H1 (cell line): ENCODE results near the gene SHMT2. TPM values are rescaled to one million over a fixed set of nuclear protein-coding genes. Genes with fewer than 3 reads are reported as not detected.

Experiments used
- CTCF ChIA-PET: fragments of 300-600 bp; sonication (Branson Sonifier 250); formaldehyde crosslinking; loops from one replicate; lab custom pipeline; 2021; ENCODE audit not compliant: partially characterized antibody; lab: Charles Lee
- POLR2A ChIA-PET: fragments of 300-600 bp; sonication (Branson Sonifier 250); formaldehyde crosslinking; loops from one replicate; lab custom pipeline; 2021; ENCODE audit warnings: inconsistent platforms; ENCODE audit not compliant: partially characterized antibody; lab: Charles Lee
- DNase-seq, 2 experiments: peaks; one replicate each; pipeline versions ENCODE4 v3.0.0 to v3.0.0-alpha.2; 2010 to 2022; ENCODE audit warnings: low spot score in 2 of 2, low read depth in 1 of 2, mixed read lengths in 1 of 2
- FAIRE-seq: peaks from 2 replicates; lab custom pipeline; 2011; peaks lifted over from hg19 to GRCh38; lab: Jason Lieb, UNC
- H2AFZ ChIP-seq: 2 replicates; pipeline ENCODE4 v1.8.1; 2012; ENCODE audit warnings: low read length, inconsistent platforms
- H2AK5ac ChIP-seq: 2 replicates; pipeline ENCODE4 v1.6.1; 2013; ENCODE audit warnings: low read depth, low read length
- H2BK120ac ChIP-seq: replicated peaks from 2 replicates; pipeline ENCODE3; 2013; ENCODE audit warnings: low read depth, low read length, inconsistent platforms
- H2BK12ac ChIP-seq: 2 replicates; pipeline ENCODE4 v1.6.1; 2013; ENCODE audit warnings: low read depth, low read length
- H2BK15ac ChIP-seq: 2 replicates; pipeline ENCODE4 v1.6.1; 2013; ENCODE audit warnings: low read length
- H2BK20ac ChIP-seq: 2 replicates; pipeline ENCODE4 v1.6.1; 2013; ENCODE audit warnings: low read length
- H2BK5ac ChIP-seq: 2 replicates; pipeline ENCODE4 v1.6.1; 2013; ENCODE audit warnings: low read depth, low read length
- H3K14ac ChIP-seq: 2 replicates; pipeline ENCODE4 v1.6.1; 2013; ENCODE audit warnings: inconsistent platforms; ENCODE audit not compliant: insufficient read length
- H3K18ac ChIP-seq: 2 replicates; pipeline ENCODE4 v1.6.1; 2013; ENCODE audit warnings: low read length; ENCODE audit errors: extremely low read depth
- H3K23ac ChIP-seq: 2 replicates; pipeline ENCODE4 v1.6.1; 2013; ENCODE audit warnings: inconsistent platforms; ENCODE audit not compliant: insufficient read length
- H3K23me2 ChIP-seq: 2 replicates; pipeline ENCODE4 v1.6.1; 2013; ENCODE audit warnings: low read depth, low read length
- H3K27ac ChIP-seq: 2 replicates; pipeline ENCODE4 v1.6.1; 2011; ENCODE audit warnings: low read depth, low read length, inconsistent platforms
- H3K27me3 ChIP-seq, 4 experiments: replicated peaks in 1 of 4; 1 replicate in 1 of 4; 2 replicates in 3 of 4; pipeline versions ENCODE4 v1.6.1 to v1.8.1; 2011 to 2013; ENCODE audit warnings: low read length in 3 of 4, mild to moderate bottlenecking in 3 of 4, inconsistent platforms in 2 of 4, mixed read lengths in 2 of 4, moderate library complexity in 1 of 4; ENCODE audit not compliant: control insufficient read depth in 3 of 4, insufficient read depth in 3 of 4; ENCODE audit errors: extremely low read depth in 1 of 4
- H3K36me3 ChIP-seq, 4 experiments: 2 replicates each; pipeline versions ENCODE4 v1.6.1 to v1.8.1; 2011 to 2013; ENCODE audit warnings: mild to moderate bottlenecking in 4 of 4, low read length in 3 of 4, moderate library complexity in 2 of 4, control low read depth in 1 of 4, inconsistent platforms in 1 of 4; ENCODE audit not compliant: insufficient read depth in 4 of 4, control insufficient read depth in 2 of 4
- H3K4ac ChIP-seq: replicated peaks from 2 replicates; pipeline ENCODE3; 2013; ENCODE audit warnings: low read length, low read depth, mixed read lengths, inconsistent platforms; ENCODE audit not compliant: insufficient read length
- H3K4me1 ChIP-seq, 4 experiments: replicated peaks in 1 of 4; 1 replicate in 1 of 4; 2 replicates in 3 of 4; pipeline versions ENCODE4 v1.6.1 to v1.8.1; 2011 to 2013; ENCODE audit warnings: low read length in 3 of 4, inconsistent platforms in 2 of 4, mixed read lengths in 1 of 4; ENCODE audit not compliant: insufficient read depth in 4 of 4, control insufficient read depth in 3 of 4
- H3K4me2 ChIP-seq, 2 experiments: 2 replicates each; pipeline versions ENCODE4 v1.6.1 to v1.8.1; 2011 to 2013; ENCODE audit warnings: low read depth in 2 of 2, low read length in 2 of 2, control low read depth in 1 of 2, inconsistent platforms in 1 of 2, mild to moderate bottlenecking in 1 of 2; ENCODE audit not compliant: insufficient read depth in 1 of 2
- H3K4me3 ChIP-seq, 4 experiments: fragments of 200-600, 300-600 bp in 1 of 4; sonication (generic), shearing (Covaris generic), sonication (Bioruptor Twin) in 1 of 4; 2 replicates each; pipeline versions ENCODE4 v1.5.1 to v1.8.1; 2011 to 2016; ENCODE audit warnings: low read length in 4 of 4, low read depth in 3 of 4, control low read depth in 2 of 4, inconsistent platforms in 2 of 4, mild to moderate bottlenecking in 2 of 4, mixed read lengths in 1 of 4, moderate library complexity in 1 of 4; ENCODE audit not compliant: insufficient read depth in 2 of 4; ENCODE audit errors: extremely low read depth in 1 of 4
- H3K56ac ChIP-seq: replicated peaks from 2 replicates; pipeline ENCODE3; 2013; ENCODE audit warnings: low read depth, mild to moderate bottlenecking, mixed read lengths, low read length, inconsistent platforms; ENCODE audit not compliant: insufficient read length
- H3K79me1 ChIP-seq: 2 replicates; pipeline ENCODE4 v1.6.1; 2013; ENCODE audit warnings: low read depth, low read length, control low read depth
- H3K79me2 ChIP-seq, 2 experiments: 2 replicates each; pipeline versions ENCODE4 v1.6.1 to v1.8.1; 2012 to 2013; ENCODE audit warnings: low read length in 2 of 2, mild to moderate bottlenecking in 2 of 2, inconsistent platforms in 1 of 2; ENCODE audit not compliant: insufficient read depth in 2 of 2, control insufficient read depth in 1 of 2
- H3K9ac ChIP-seq, 4 experiments: replicated peaks in 1 of 4; 1 replicate in 1 of 4; 2 replicates in 3 of 4; pipeline versions ENCODE4 v1.6.1 to v1.8.1; 2011 to 2013; ENCODE audit warnings: low read depth in 3 of 4, low read length in 3 of 4, control low read depth in 2 of 4, mild to moderate bottlenecking in 2 of 4, moderate library complexity in 2 of 4, inconsistent platforms in 1 of 4; ENCODE audit errors: extremely low read depth in 1 of 4
- H3K9me3 ChIP-seq, 2 experiments: 2 replicates each; pipeline versions ENCODE4 v1.6.1 to v1.8.1; 2012 to 2013; ENCODE audit warnings: mild to moderate bottlenecking in 2 of 2, moderate library complexity in 2 of 2, control low read depth in 1 of 2, inconsistent platforms in 1 of 2, low read depth in 1 of 2, low read length in 1 of 2, mixed read lengths in 1 of 2; ENCODE audit not compliant: insufficient read depth in 2 of 2
- H4K20me1 ChIP-seq, 2 experiments: replicated peaks in 1 of 2; 2 replicates each; pipeline versions ENCODE3 to v1.8.1; 2011 to 2013; ENCODE audit warnings: inconsistent platforms in 2 of 2, low read length in 2 of 2, mild to moderate bottlenecking in 1 of 2; ENCODE audit not compliant: insufficient read depth in 2 of 2, control insufficient read depth in 1 of 2
- H4K5ac ChIP-seq: 2 replicates; pipeline ENCODE4 v1.6.1; 2013; ENCODE audit warnings: low read length, low read depth, mixed read lengths, inconsistent platforms; ENCODE audit not compliant: insufficient read length
- H4K8ac ChIP-seq: 2 replicates; pipeline ENCODE4 v1.8.0; 2013; ENCODE audit warnings: mild to moderate bottlenecking, moderate library complexity, low read length, inconsistent platforms; ENCODE audit not compliant: insufficient read depth; ENCODE audit errors: extremely low read depth
- H4K91ac ChIP-seq: replicated peaks from 2 replicates; pipeline ENCODE3; 2013; ENCODE audit warnings: low read length, mixed read lengths, inconsistent platforms; ENCODE audit not compliant: insufficient read length
- CEBPB ChIP-seq: IDR thresholded peaks from 2 replicates; pipeline ENCODE4 v1.6.1; 2012; ENCODE audit warnings: low read depth, low read length
- CTBP2 ChIP-seq: IDR thresholded peaks from 2 replicates; pipeline ENCODE4 v1.7.0; 2011; ENCODE audit warnings: borderline replicate concordance, mild to moderate bottlenecking, moderate library complexity, mixed read lengths, low read length; ENCODE audit not compliant: insufficient read depth, insufficient read length
- EP300 ChIP-seq, 2 experiments: IDR thresholded peaks; 1 replicate in 1 of 2; 2 replicates in 1 of 2; pipeline ENCODE4 v1.6.1; 2011 to 2012; ENCODE audit warnings: low read depth in 2 of 2, low read length in 2 of 2, mild to moderate bottlenecking in 2 of 2, borderline replicate concordance in 1 of 2, inconsistent platforms in 1 of 2, moderate library complexity in 1 of 2
- WGBS, 2 experiments: shearing (Covaris generic) in 1 of 2; methylation state at CpG; one replicate each; pipeline versions ENCODE4 v1.1.6 to v1.1.7; 2013 to 2015; ENCODE audit warnings: low lambda C conversion rate in 2 of 2, mixed read lengths in 2 of 2, inconsistent platforms in 1 of 2, low coverage in 1 of 2, missing lambda C conversion rate in 1 of 2; ENCODE audit not compliant: insufficient replicate concordance in 2 of 2, insufficient coverage in 1 of 2, insufficient read length in 1 of 2; ENCODE audit errors: extremely low coverage in 1 of 2, missing lambda C conversion rate in 1 of 2; 5-methylcytosine and 5-hydroxymethylcytosine counted together
- polyA plus RNA-seq, 7 experiments: library from polyadenylated mRNA; depleted of rRNA in 3 of 7; stranded (reverse) in 5 of 7; unstranded in 2 of 7; fragments of >200 nt in 5 of 7; fragments of 200-250 nt in 2 of 7; gene quantifications; 1 replicate in 5 of 7; 2 replicates in 1 of 7; 4 replicates in 1 of 7; pipeline versions ENCODE4 v1.2.1 to v1.2.3, GENCODE V29; 2011 to 2013; ENCODE audit warnings: missing spikeins in 2 of 7, mixed read lengths in 2 of 7
- total RNA-seq: library from RNA; stranded (reverse); fragmentation: NEBNext Ultra II Directional; extraction: Animal tissue kit (Norgen Biotek cat#: 25700); gene quantifications from 2 replicates; pipeline ENCODE4 v1.2.1, GENCODE V29; 2021

SHMT2 gene
- total and polyA plus RNA-seq, 2 of the 8 experiments (the other 6 are each of a cell fraction or from before 2014, with no cell fraction given) = 274 to 520 TPM

DNA sequence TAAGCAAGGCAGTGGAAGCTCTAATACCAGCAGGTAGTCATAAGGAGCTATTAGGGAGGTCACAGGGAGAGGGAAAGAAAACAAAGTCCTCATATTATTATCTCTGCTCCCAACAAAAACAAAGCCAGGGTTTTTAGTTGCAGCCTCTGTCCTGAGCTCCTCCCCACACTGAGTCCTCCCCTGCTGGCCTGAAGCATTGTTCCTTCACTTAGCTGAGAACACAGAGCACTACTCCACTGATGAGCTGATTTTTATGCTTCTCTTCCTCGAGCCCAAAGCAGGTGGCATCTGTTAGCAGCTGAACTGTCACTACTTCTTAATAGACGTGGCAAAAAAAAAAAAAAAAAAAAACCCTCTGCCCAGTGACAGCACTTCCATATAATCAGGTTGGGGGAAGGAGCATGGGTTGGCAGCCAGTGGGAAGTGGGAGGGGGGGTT is 31.9 kb downstream of the SHMT2 start:
- H2BK12ac ChIP-seq = no peak overlapping the region
- H4K8ac ChIP-seq = no peak overlapping the region
- H3K4me3 ChIP-seq = no peak overlapping the region
- H3K9me3 ChIP-seq = no peaks in the 10 kb centered on the region
- H3K4me2 ChIP-seq = no peak overlapping the region
- H3K4me1 ChIP-seq = peaks cover 0 to 7% (median 3%) of the 10 kb centered on the region in 4 experiments; a peak in 5 of 7 replicates
- no peak overlapping the region for H2AFZ ChIP-seq
- H3K56ac ChIP-seq = no peak overlapping the region
- H3K23ac ChIP-seq = no peak overlapping the region
- H3K9ac ChIP-seq = no peak overlapping the region
- H3K14ac ChIP-seq = no peak overlapping the region
- H3K79me2 ChIP-seq = no peaks in the 10 kb centered on the region
- no peak overlapping the region for H2BK15ac ChIP-seq
- no peak for TF ChIP-seq CEBPB
- no peak for TF ChIP-seq EP300 (IDR thresholded peaks at IDR 0.05; ENCODE audit: borderline replicate concordance in 1 of 2, low read depth in 2 of 2, low read length in 2 of 2)
- TF ChIP-seq CTBP2 = no peak
- H4K91ac ChIP-seq = no peak overlapping the region
- POLR2A ChIA-PET = interaction anchor here (0.7 to 4.8 kb wide), 8 partner anchors 9 to 193 kb away, joined by 3 to 28 read pairs (median 4); partner anchors contain the start of genes INHBE, LRP1 and SHMT2
- H4K20me1 ChIP-seq = peaks cover 0 to 2% of the 10 kb centered on the region in 2 experiments
- H3K23me2 ChIP-seq = no peaks in the 10 kb centered on the region
- no peak overlapping the region for H2BK120ac ChIP-seq
- peaks cover 2 to 17% (median 6%) of the 10 kb centered on the region in 4 experiments; a peak in 6 of 8 replicates for H3K36me3 ChIP-seq
- no peak overlapping the region for H4K5ac ChIP-seq
- FAIRE-seq = no peak
- WGBS, 2 experiments = 25% methylated on average over 1 of the region's 2 CpGs; no CpG with 5 or more reads in 1 of the 2 experiments
- no peak overlapping the region for H3K18ac ChIP-seq
- no peaks in the 10 kb centered on the region; the same call in 1 of the 2 replicates for H3K79me1 ChIP-seq
- no peak for DNase-seq
- no peak overlapping the region for H2BK5ac ChIP-seq
- CTCF ChIA-PET = interaction anchor here (0.7 to 7.9 kb wide), 19 partner anchors 9 to 213 kb away, joined by 3 to 74 read pairs (median 5); partner anchors contain the start of genes INHBE and STAC3
- H3K4ac ChIP-seq = no peak overlapping the region
- H2AK5ac ChIP-seq = no peak overlapping the region
- H3K27ac ChIP-seq = no peak overlapping the region
- no peak overlapping the region for H2BK20ac ChIP-seq
- H3K27me3 ChIP-seq = no peaks in the 10 kb centered on the region
